Caki2 (cell line): Measurements from ENCODE around the gene SREBF1. TPM values are rescaled to one million over a fixed set of nuclear protein-coding genes. Genes with fewer than 3 reads are reported as not detected.

Source experiments
- DNase-seq: peaks from one replicate; pipeline ENCODE4 v3.0.0-alpha.2; 2015; ENCODE audit warnings: low read depth
- in situ Hi-C: cut with HindIII; loops from 2 replicates; pipeline ENCODE4 v1.10.0; 2016; ENCODE audit warnings: low sequenced_read_pairs, low pct_unique_long_range_greater_than_20kb, mixed read lengths
- total RNA-seq: library from RNA; depleted of rRNA; stranded (reverse); fragments of >200 nt; shearing (Covaris generic); gene quantifications from 2 replicates; pipeline ENCODE4 v1.2.3, GENCODE V29; 2014; ENCODE audit warnings: low replicate concordance

The SREBF1 gene
- total RNA-seq, 1 experiment from 2014 or later = 33.9 TPM

- in situ Hi-C loops = no loop called here
- no peak for DNase-seq
These were observed 6.0 kb downstream of the SREBF1 start for GRCh38 chr17:17830740-17831207.

GRCh38 chr17:17830269-17830567, 6.6 kb downstream of the SREBF1 start:
- in situ Hi-C loops = no loop called here
- DNase-seq = no peak

- DNase-seq = no peak
- in situ Hi-C loops = no loop called here
These were observed 8.8 kb downstream of the SREBF1 start for GRCh38 chr17:17827826-17828621.

GRCh38 chr17:17826942-17827785, 9.6 kb downstream of the SREBF1 start:
- in situ Hi-C loops = no loop called here

GRCh38 chr17:17826342-17826713, 10.5 kb downstream of the SREBF1 start:
- DNase-seq = no peak
- in situ Hi-C loops = no loop called here

More at GRCh38 chr17:17826942-17827785, 9.6 kb downstream of the SREBF1 start:
- no peak for DNase-seq

- DNase-seq = no peak
- in situ Hi-C loops = no loop called here
These were observed 11.8 kb downstream of the SREBF1 start for GRCh38 chr17:17824783-17825614.

- no peak for DNase-seq
- in situ Hi-C loops = no loop called here
These were observed 12.5 kb downstream of the SREBF1 start for GRCh38 chr17:17824119-17824782.

GRCh38 chr17:17823433-17824118, 13.2 kb downstream of the SREBF1 start:
- in situ Hi-C loops = no loop called here
- DNase-seq = peak; percentile 77

- in situ Hi-C loops = no loop called here
- DNase-seq = no peak
These were observed 14.2 kb downstream of the SREBF1 start for GRCh38 chr17:17822616-17823015.

GRCh38 chr17:17822189-17822588, 14.6 kb downstream of the SREBF1 start:
- DNase-seq = no peak
- in situ Hi-C loops = no loop called here

- in situ Hi-C loops = no loop called here
These were observed 16.2 kb downstream of the SREBF1 start for GRCh38 chr17:17820463-17821158.

GRCh38 chr17:17820046-17820445, 16.7 kb downstream of the SREBF1 start:
- in situ Hi-C loops = no loop called here
- DNase-seq = no peak

More at GRCh38 chr17:17820463-17821158, 16.2 kb downstream of the SREBF1 start:
- no peak for DNase-seq

GRCh38 chr17:17819561-17819995, 17.2 kb downstream of the SREBF1 start:
- in situ Hi-C loops = no loop called here
- peak; percentile 67 for DNase-seq

- in situ Hi-C loops = no loop called here
- no peak for DNase-seq
These were observed 17.7 kb downstream of the SREBF1 start for GRCh38 chr17:17819111-17819510.

- no peak for DNase-seq
- in situ Hi-C loops = no loop called here
These were observed 18.7 kb downstream of the SREBF1 start for GRCh38 chr17:17818088-17818526.

- no peak for DNase-seq
- in situ Hi-C loops = no loop called here
These were observed 19.2 kb downstream of the SREBF1 start for GRCh38 chr17:17817552-17817947.
